ENCODE measurements around the gene RAP1GDS1.

DNA sequence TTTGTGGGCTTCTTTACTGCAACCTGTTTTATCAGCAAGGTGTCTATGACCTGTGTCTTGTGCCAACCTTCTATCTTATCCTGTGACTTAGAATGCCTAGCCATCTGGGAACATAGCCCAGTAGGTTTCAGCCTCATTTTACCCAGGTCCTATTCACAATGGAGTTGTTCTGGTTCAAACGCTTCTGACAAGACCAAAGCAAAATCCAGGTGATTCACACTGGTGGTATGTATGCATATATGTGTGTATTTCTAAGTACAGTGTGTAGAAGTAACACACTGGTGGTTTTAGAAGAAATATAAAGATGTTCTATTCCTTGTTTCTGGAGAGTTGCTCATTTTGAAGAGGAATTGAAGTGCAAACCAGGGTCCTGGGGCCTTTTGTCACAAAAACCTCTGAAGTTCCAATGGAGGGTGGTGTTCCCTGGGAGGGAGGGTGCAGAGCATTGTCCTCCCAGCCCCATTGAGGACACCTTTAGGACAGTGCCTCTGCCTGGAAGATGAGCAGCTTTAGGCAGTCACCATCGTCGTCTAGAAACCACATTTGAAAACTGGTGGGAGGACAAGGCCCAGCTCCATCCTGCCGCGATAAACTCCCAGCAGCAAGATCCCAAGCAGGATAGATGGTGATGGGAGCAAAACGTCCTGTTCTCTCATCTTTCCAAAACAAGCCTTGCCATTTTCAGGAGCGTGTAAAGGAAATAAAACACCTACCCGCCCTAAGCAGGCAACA is 205.8 kb downstream of the RAP1GDS1 start:
- TF ChIP-seq, protein P1, sequence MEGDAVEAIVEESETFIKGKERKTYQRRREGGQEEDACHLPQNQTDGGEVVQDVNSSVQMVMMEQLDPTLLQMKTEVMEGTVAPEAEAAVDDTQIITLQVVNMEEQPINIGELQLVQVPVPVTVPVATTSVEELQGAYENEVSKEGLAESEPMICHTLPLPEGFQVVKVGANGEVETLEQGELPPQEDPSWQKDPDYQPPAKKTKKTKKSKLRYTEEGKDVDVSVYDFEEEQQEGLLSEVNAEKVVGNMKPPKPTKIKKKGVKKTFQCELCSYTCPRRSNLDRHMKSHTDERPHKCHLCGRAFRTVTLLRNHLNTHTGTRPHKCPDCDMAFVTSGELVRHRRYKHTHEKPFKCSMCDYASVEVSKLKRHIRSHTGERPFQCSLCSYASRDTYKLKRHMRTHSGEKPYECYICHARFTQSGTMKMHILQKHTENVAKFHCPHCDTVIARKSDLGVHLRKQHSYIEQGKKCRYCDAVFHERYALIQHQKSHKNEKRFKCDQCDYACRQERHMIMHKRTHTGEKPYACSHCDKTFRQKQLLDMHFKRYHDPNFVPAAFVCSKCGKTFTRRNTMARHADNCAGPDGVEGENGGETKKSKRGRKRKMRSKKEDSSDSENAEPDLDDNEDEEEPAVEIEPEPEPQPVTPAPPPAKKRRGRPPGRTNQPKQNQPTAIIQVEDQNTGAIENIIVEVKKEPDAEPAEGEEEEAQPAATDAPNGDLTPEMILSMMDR (conservative IDR thresholded peaks at IDR 0.05) = no peak
- no peak for TF ChIP-seq ZFX (IDR thresholded peaks at IDR 0.05)
